HFF-Myc (cell line): ENCODE measurements around the gene DENND1A.

Experiments
- DNase-seq: peaks from one replicate; pipeline ENCODE4 v3.0.0-alpha.2; 2011; ENCODE audit warnings: low read depth; ENCODE audit errors: extremely low read depth
- H3K4me3 ChIP-seq: replicated peaks from 2 replicates; pipeline ENCODE4 v1.5.1; 2011; ENCODE audit warnings: low read depth, mild to moderate bottlenecking, control low read depth, low read length
- CTCF ChIP-seq: IDR thresholded peaks from 2 replicates; pipeline ENCODE4 v1.5.1; 2012; ENCODE audit warnings: mild to moderate bottlenecking, low read depth, low read length, control low read depth; ENCODE audit errors: missing control alignments

DENND1A gene

GRCh38 chr9:123880420-123880819, 49.5 kb downstream of the DENND1A start:
- TF ChIP-seq CTCF: no peak
- DNase-seq: no peak
- H3K4me3 ChIP-seq: no peak overlapping the region

- no peak overlapping the region for H3K4me3 ChIP-seq
- TF ChIP-seq CTCF: no peak
- no peak for DNase-seq
Observed at GRCh38 chr9:123876750-123877149, 53.2 kb downstream of the DENND1A start.

- TF ChIP-seq CTCF: no peak
- DNase-seq: no peak
- H3K4me3 ChIP-seq: no peak overlapping the region
Observed at GRCh38 chr9:123872710-123873109, 57.2 kb downstream of the DENND1A start.

- no peak for DNase-seq
- TF ChIP-seq CTCF: no peak
- no peak overlapping the region for H3K4me3 ChIP-seq
Observed at GRCh38 chr9:123871781-123872180, 58.1 kb downstream of the DENND1A start.

DNA sequence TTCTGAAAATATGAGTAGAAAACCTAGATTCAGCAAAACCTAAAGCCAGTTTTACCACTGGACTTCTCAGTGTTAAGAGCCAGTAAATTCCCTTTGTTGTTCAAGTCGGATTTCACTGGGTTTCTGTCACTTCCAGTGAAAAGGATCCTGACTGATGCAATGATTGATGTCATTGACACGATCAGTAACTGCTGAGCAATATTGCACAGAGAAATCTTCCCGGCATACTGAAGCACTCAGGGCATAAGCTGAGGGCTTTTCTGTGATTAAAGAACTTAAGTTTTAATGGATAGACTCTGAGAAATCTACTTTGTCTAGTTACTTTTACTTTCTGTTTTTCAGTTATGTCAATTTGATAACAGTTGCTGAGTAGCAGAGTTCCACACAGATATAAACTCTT, 61.9 kb downstream of the DENND1A start:
- DNase-seq: no peak
- no peak for TF ChIP-seq CTCF
- no peak overlapping the region for H3K4me3 ChIP-seq

DNA sequence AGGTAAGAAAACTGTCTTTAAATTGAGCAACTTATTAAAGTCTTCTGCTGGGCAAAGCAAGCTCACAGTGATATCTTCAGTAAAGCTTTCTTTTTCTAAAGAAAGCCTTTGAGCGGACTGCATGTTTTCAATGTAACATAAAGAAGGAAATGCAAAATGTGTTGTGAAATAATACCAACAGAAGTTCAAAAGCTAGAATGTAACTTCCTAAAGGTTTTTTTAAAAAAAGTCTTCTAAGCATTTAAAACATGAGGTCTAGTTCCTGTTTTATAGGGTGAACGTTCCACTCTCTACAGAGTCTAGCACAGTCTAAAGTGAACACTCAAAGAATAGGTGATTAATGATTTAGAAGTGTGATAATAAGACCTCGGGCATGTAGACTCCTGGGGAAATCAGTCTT, 62.9 kb downstream of the DENND1A start:
- TF ChIP-seq CTCF: no peak
- H3K4me3 ChIP-seq: no peak overlapping the region
- no peak for DNase-seq

DNA sequence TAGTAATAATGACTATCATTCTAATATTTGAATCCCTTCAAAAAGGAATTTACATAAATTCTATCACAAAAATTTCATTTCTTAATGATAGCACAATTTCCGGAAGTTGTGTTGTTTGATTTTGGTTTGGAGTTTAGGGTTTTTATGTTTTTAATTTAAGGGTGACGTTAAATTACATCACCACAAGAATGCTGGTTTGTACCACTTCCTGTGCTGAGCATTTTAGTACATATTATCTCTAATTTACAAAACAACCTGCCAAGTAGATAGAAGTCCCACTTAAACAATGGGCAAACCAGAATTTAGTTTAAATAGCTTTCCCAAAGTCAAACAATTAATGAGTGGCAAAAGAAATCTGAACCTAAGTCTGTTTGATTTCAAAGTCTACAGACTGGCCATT, 63.4 kb downstream of the DENND1A start:
- no peak overlapping the region for H3K4me3 ChIP-seq
- TF ChIP-seq CTCF: no peak
- no peak for DNase-seq
